HepG2 (cell line): Measurements from ENCODE around the gene CAMTA1. TPM values are rescaled to one million over a fixed set of nuclear protein-coding genes. Genes with fewer than 3 reads are reported as not detected.

ENCODE experiments used
- ATAC-seq: fragments of 200-7000 bp; cut with Tn5 transposase; 3 replicates; pipeline ENCODE4 v1.9.1; 2020; ENCODE audit warnings: mild to moderate bottlenecking, moderate library complexity
- Bru-seq: library from RNA; stranded (reverse); fragments of 400-500 nt; gene quantifications from one replicate; lab custom pipeline; 2021; lab: Mats Ljungman, UMichigan
- BruChase-seq, 2 experiments: library from RNA; stranded (reverse); fragments of 400-500 nt; gene quantifications; one replicate each; lab custom pipeline; 2021; lab: Mats Ljungman, UMichigan
- BruUV-seq: library from RNA; stranded (reverse); fragments of 400-500 nt; replicated peaks from 2 replicates; lab custom pipeline; 2021; lab: Mats Ljungman, UMichigan
- CTCF ChIA-PET: fragments of 300-600 bp; formaldehyde crosslinking; extraction: SDS; loops from one replicate; lab custom pipeline; 2021; ENCODE audit warnings: low total read pairs, inconsistent platforms, low intra/inter-chr PET ratio; lab: Yijun Ruan, JAX
- POLR2A ChIA-PET: fragments of 350-600 bp; sonication (Branson Sonifier 250); formaldehyde crosslinking; loops from one replicate; lab custom pipeline; 2020; ENCODE audit warnings: antibody characterized with exemption, inconsistent platforms; lab: Yijun Ruan, JAX
- DNase-seq: peaks from one replicate; pipeline ENCODE4 v3.0.0-alpha.2; 2015; ENCODE audit warnings: low spot score
- FAIRE-seq: peaks from 3 replicates; lab custom pipeline; 2011; peaks lifted over from hg19 to GRCh38; lab: Jason Lieb, UNC
- H2AFZ ChIP-seq: one replicate; pipeline ENCODE4 v1.6.1; 2011; ENCODE audit warnings: low read length, inconsistent platforms
- H3K27ac ChIP-seq: fragments of 300-600 bp; 3 replicates; pipeline ENCODE4 v1.8.0; 2011; ENCODE audit warnings: mixed run types, mild to moderate bottlenecking, mixed read lengths, low read length, inconsistent platforms; ENCODE audit not compliant: insufficient read depth; ENCODE audit errors: extremely low read length
- H3K27me3 ChIP-seq, 2 experiments: fragments of 200-600 bp in 1 of 2; 2 replicates in 1 of 2; 3 replicates in 1 of 2; pipeline versions ENCODE4 v1.6.0 to v1.8.0; 2011; ENCODE audit warnings: low read length in 2 of 2, mild to moderate bottlenecking in 2 of 2, moderate library complexity in 2 of 2, inconsistent platforms in 1 of 2; ENCODE audit not compliant: insufficient read depth in 2 of 2, control insufficient read depth in 1 of 2
- H3K36me3 ChIP-seq, 2 experiments: fragments of 200-600 bp in 1 of 2; replicated peaks in 1 of 2; 2 replicates in 1 of 2; 3 replicates in 1 of 2; pipeline versions ENCODE4 v1.5.1 to v1.8.0; 2011; ENCODE audit warnings: low read length in 2 of 2, inconsistent platforms in 1 of 2; ENCODE audit not compliant: insufficient read depth in 2 of 2, control insufficient read depth in 1 of 2
- H3K4me1 ChIP-seq: 2 replicates; pipeline ENCODE4 v1.5.1; 2012; ENCODE audit warnings: low read length, inconsistent platforms; ENCODE audit not compliant: insufficient read depth
- H3K4me2 ChIP-seq: 2 replicates; pipeline ENCODE4 v1.6.0; 2011; ENCODE audit warnings: low read depth, low read length, inconsistent platforms
- H3K4me3 ChIP-seq, 3 experiments: fragments of 200-600 bp in 1 of 3; sonication (generic), shearing (Covaris generic) in 1 of 3; replicated peaks in 1 of 3; 2 replicates each; pipeline ENCODE4 v1.5.1; 2011 to 2016; ENCODE audit warnings: low read length in 3 of 3, inconsistent platforms in 2 of 3, low read depth in 2 of 3, mild to moderate bottlenecking in 2 of 3, control low read depth in 1 of 3, mixed read lengths in 1 of 3; ENCODE audit not compliant: insufficient read depth in 1 of 3
- H3K79me2 ChIP-seq: one replicate; pipeline ENCODE4 v1.6.1; 2011; ENCODE audit warnings: low read length, inconsistent platforms; ENCODE audit not compliant: insufficient read depth
- H3K9ac ChIP-seq: 2 replicates; pipeline ENCODE4 v1.6.0; 2011; ENCODE audit warnings: mild to moderate bottlenecking, low read depth, low read length, inconsistent platforms; ENCODE audit not compliant: insufficient read depth
- H3K9me3 ChIP-seq: 2 replicates; pipeline ENCODE4 v1.5.1; 2012; ENCODE audit warnings: mild to moderate bottlenecking, low read length
- H4K20me1 ChIP-seq: 2 replicates; pipeline ENCODE4 v1.6.0; 2011; ENCODE audit warnings: inconsistent platforms, mild to moderate bottlenecking, low read length, moderate library complexity; ENCODE audit not compliant: insufficient read depth
- CREB1 ChIP-seq, 2 experiments: fragments of 450-650 bp in 1 of 2; IDR thresholded peaks; 2 replicates each; pipeline ENCODE4 v1.6.1; 2016 to 2017; ENCODE audit warnings: control low read depth in 1 of 2, mild to moderate bottlenecking in 1 of 2, missing compliant biosample characterization in 1 of 2, missing genetic modification characterization in 1 of 2
- CREM ChIP-seq, 2 experiments: sonication (generic) in 1 of 2; formaldehyde crosslinking in 1 of 2; IDR thresholded peaks; 2 replicates each; pipeline versions ENCODE4 v1.4.0 to v1.6.1; 2016 to 2020; ENCODE audit warnings: antibody characterized with exemption in 1 of 2, mild to moderate bottlenecking in 1 of 2, missing genetic modification reagents in 1 of 2
- FOSL2 ChIP-seq: sonication (generic); formaldehyde crosslinking; IDR thresholded peaks from 2 replicates; pipeline ENCODE4 v1.4.0; 2020; ENCODE audit warnings: missing genetic modification reagents
- MED8 ChIP-seq: sonication (generic); formaldehyde crosslinking; IDR thresholded peaks from 2 replicates; pipeline ENCODE4 v1.8.1; 2023; ENCODE audit warnings: mild to moderate bottlenecking, missing genetic modification reagents; ENCODE audit not compliant: insufficient replicate concordance
- MIER2 ChIP-seq: IDR thresholded peaks from 2 replicates; pipeline ENCODE4 v1.6.1; 2016; ENCODE audit warnings: missing biosample characterization, missing genetic modification reagents
- PBX2 ChIP-seq: IDR thresholded peaks from 2 replicates; pipeline ENCODE4 v1.6.1; 2016; ENCODE audit warnings: control low read depth
- POLR2A ChIP-seq, 2 experiments: IDR thresholded peaks; 2 replicates each; pipeline ENCODE4 v1.6.1; 2011; ENCODE audit warnings: low read depth in 2 of 2, low read length in 2 of 2, mild to moderate bottlenecking in 1 of 2, moderate library complexity in 1 of 2; ENCODE audit not compliant: insufficient read depth in 1 of 2
- SP4 ChIP-seq: sonication (generic); formaldehyde crosslinking; IDR thresholded peaks from 2 replicates; pipeline ENCODE4 v1.8.1; 2023; ENCODE audit warnings: mild to moderate bottlenecking, missing genetic modification reagents
- YY1 ChIP-seq: IDR thresholded peaks from 2 replicates; pipeline ENCODE4 v1.6.1; 2011; ENCODE audit warnings: low read length, low read depth, moderate library complexity, mild to moderate bottlenecking; ENCODE audit not compliant: insufficient read depth, insufficient replicate concordance
- WGBS: methylation state at CpG from one replicate; pipeline ENCODE4 v1.1.6; 2017; ENCODE audit warnings: low lambda C conversion rate; 5-methylcytosine and 5-hydroxymethylcytosine counted together
- in situ Hi-C: cut with HindIII; loops from 2 replicates; pipeline ENCODE4 v1.10.0; 2017; ENCODE audit warnings: low pct_unique_long_range_greater_than_20kb; ENCODE audit not compliant: extremely low pct_ligation_motif_present
- intact Hi-C: fragments of 100-400 bp; cut with micrococcal nuclease; formaldehyde crosslinking; loops from one replicate; pipeline ENCODE4 v1.10.0; 2022; ENCODE audit not compliant: unreplicated experiment
- long read RNA-seq, 2 experiments: library from RNA in 1 of 2; library from polyadenylated mRNA in 1 of 2; stranded (forward) in 1 of 2; unstranded in 1 of 2; transcript quantifications; one replicate each; pipeline ENCODE4 v2.0.0, GENCODE V29; 2019 to 2022
- polyA minus RNA-seq, 3 experiments: library from RNA; depleted of rRNA, polyadenylated mRNA; stranded (reverse); fragments of >200 nt; gene quantifications; 2 replicates each; pipeline ENCODE4 v1.2.3, GENCODE V29; 2011; ENCODE audit warnings: low replicate concordance in 1 of 3
- polyA plus RNA-seq, 8 experiments: library from polyadenylated mRNA; depleted of rRNA in 3 of 8; stranded (reverse) in 7 of 8; unstranded in 1 of 8; fragments of >200 nt; fragmentation: Illumina TruSeq in 4 of 8; extraction: Trizol in 4 of 8; gene quantifications; 2 replicates each; pipeline versions ENCODE4 v1.2.1 to v1.2.3, GENCODE V29; 2011 to 2016; ENCODE audit warnings: low read depth in 4 of 8, missing spikeins in 1 of 8, mixed read lengths in 1 of 8; ENCODE audit not compliant: insufficient read depth in 1 of 8
- total RNA-seq, 5 experiments: library from RNA; depleted of rRNA; stranded (reverse); fragments of >200 nt; fragmentation: Illumina TruSeq; extraction: Trizol; gene quantifications; 2 replicates each; pipeline ENCODE4 v1.2.3, GENCODE V29; 2016; ENCODE audit warnings: low read depth in 1 of 5

CAMTA1 gene
- total RNA-seq (2016; rRNA removed; fragmentation: Illumina TruSeq; extraction: Trizol) (36.4 and 36.7 TPM in 2 replicates), polyA plus RNA-seq (2011; rRNA removed) (22.4 and 25.0 TPM in 2 replicates), polyA minus RNA-seq (2011; rRNA and poly(A)+ RNA removed; ENCODE audit: low replicate concordance) (12.6 and 15.2 TPM in 2 replicates), Bru-seq, nascent RNA (percentile 45 among the genes with signal in this experiment), BruChase-seq, experiment 1, labeled RNA remaining after a 6-hour chase (percentile 48 among the genes with signal in this experiment), BruChase-seq, experiment 2, labeled RNA remaining after a 2-hour chase (percentile 51 among the genes with signal in this experiment)
- total RNA-seq (2016; cell fraction: cytosol; rRNA removed; fragmentation: Illumina TruSeq; extraction: Trizol; ENCODE audit: low read depth), result 54.5 and 63.4 TPM in 2 replicates
- 33.9 and 46.1 TPM in 2 replicates for total RNA-seq (2016; cell fraction: insoluble cytoplasmic fraction; rRNA removed; fragmentation: Illumina TruSeq; extraction: Trizol)
- 56.0 and 62.9 TPM in 2 replicates for total RNA-seq (2016; cell fraction: membrane; rRNA removed; fragmentation: Illumina TruSeq; extraction: Trizol)
- total RNA-seq (2016; cell fraction: nucleus; rRNA removed; fragmentation: Illumina TruSeq; extraction: Trizol), result 25.6 and 26.4 TPM in 2 replicates
- polyA plus RNA-seq (2011; cell fraction: cytosol; rRNA removed), result 17.3 and 28.2 TPM in 2 replicates
- polyA plus RNA-seq (2011; cell fraction: nucleus; rRNA removed), result 11.2 and 18.4 TPM in 2 replicates
- 65.7 and 66.4 TPM in 2 replicates for polyA plus RNA-seq (2012)
- polyA plus RNA-seq (2016; cell fraction: cytosol; fragmentation: Illumina TruSeq; extraction: Trizol; ENCODE audit: low read depth), result 156 and 189 TPM in 2 replicates
- polyA plus RNA-seq (2016; cell fraction: insoluble cytoplasmic fraction; fragmentation: Illumina TruSeq; extraction: Trizol; ENCODE audit: low read depth), result 69.7 and 85.6 TPM in 2 replicates
- polyA plus RNA-seq (2016; cell fraction: membrane; fragmentation: Illumina TruSeq; extraction: Trizol; ENCODE audit: low read depth), result 126 and 154 TPM in 2 replicates
- 49.0 and 50.2 TPM in 2 replicates for polyA plus RNA-seq (2016; cell fraction: nucleus; fragmentation: Illumina TruSeq; extraction: Trizol; ENCODE audit: insufficient read depth, low read depth)
- polyA minus RNA-seq (2011; cell fraction: cytosol; rRNA and poly(A)+ RNA removed), result 9.3 and 13.8 TPM in 2 replicates
- polyA minus RNA-seq (2011; cell fraction: nucleus; rRNA and poly(A)+ RNA removed), result 30.2 and 31.8 TPM in 2 replicates
- long read RNA-seq, experiment 1, transcript CAMTA1-209 (4 exons, 863 nt), result minor isoform, 6 of 101 reads
- long read RNA-seq, experiment 1, transcript CAMTA1-208 (4 exons, 567 nt), result major isoform, 63 of 101 reads
- long read RNA-seq, experiment 1, transcript CAMTA1-213 (3 exons, 538 nt), result minor isoform, 19 of 101 reads
- long read RNA-seq, experiment 1, partial matches to known transcripts, result 1 of 101 reads
- long read RNA-seq, experiment 1, other reads (novel, unspliced or antisense), result 6 of 101 reads
- long read RNA-seq, experiment 2, transcript CAMTA1-202 (5 exons, 431 nt), result minor isoform, 9 of 56 reads
- long read RNA-seq, experiment 2, transcript CAMTA1-208 (4 exons, 567 nt), result major isoform, 29 of 56 reads
- long read RNA-seq, experiment 2, partial matches to known transcripts, result 6 of 56 reads
- long read RNA-seq, experiment 2, other reads (novel, unspliced or antisense), result 5 of 56 reads

DNA sequence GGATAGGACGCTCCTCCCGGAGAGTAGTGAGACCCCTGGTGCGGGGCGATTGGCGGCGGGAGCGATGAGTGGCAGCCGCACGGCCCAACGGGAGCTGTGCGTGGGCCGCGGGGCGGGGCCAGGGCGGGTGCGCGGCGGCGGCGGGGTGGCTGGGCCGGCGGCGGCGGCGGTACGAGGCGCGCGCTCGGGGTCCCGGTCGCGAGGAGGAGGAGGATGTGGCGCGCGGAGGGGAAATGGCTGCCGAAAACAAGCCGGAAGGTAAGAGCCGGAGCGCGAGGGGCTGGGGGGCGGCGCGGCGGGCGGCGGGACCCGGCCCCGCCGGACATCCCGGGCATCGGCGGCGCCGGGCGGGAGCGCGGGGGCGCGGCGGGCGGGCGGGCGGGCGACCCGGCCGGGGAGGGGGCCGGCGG is at the start of gene CAMTA1:
Gene CAMTA1 (plus strand): TSS at position 137 of the 410 bp plus-strand sequence. CDS start 77 bp downstream, at position 214.
- H3K4me1 ChIP-seq, result peaks cover 51% of the 10 kb centered on the region
- H3K79me2 ChIP-seq, result peaks cover 44% of the 10 kb centered on the region
- no peaks in the 10 kb centered on the region for H3K9me3 ChIP-seq
- H4K20me1 ChIP-seq, result peaks cover 25% of the 10 kb centered on the region
- peak within 1 kb of the TSS; percentile 98 for H3K27ac ChIP-seq
- H3K4me2 ChIP-seq, result peak within 1 kb of the TSS; percentile 94
- WGBS, result 3% methylated on average over 6 of the region's 69 CpGs
- intact Hi-C loops (loop anchor here (10.0 kb wide), 1 partner anchor 61 kb away; no protein-coding TSS in a partner anchor), in situ Hi-C loops (no loop called here)
- BruUV-seq, result no TSS peak
- no peak for FAIRE-seq
- POLR2A ChIA-PET, result interaction anchor here (0.7 to 2.2 kb wide), 19 partner anchors 10 to 337 kb away, joined by 3 to 21 read pairs (median 4); partner anchors contain the start of genes DNAJC11 and KLHL21
- no peak for DNase-seq
- CTCF ChIA-PET, result interaction anchor here (0.7 to 0.9 kb wide), 2 partner anchors 66 to 84 kb away, joined by 3 read pairs; partner anchors contain the start of gene DNAJC11
- H3K4me3 ChIP-seq, result peak within 1 kb of the TSS; percentile 83 to 97 (median 86)
- peak; percentile 92 for ATAC-seq
- TF ChIP-seq MIER2 (CRISPR knock-in tag) (no peak), MED8 (CRISPR knock-in tag) (no peak), FOSL2 (CRISPR knock-in tag) (0 out of 2 replicates have a peak, but pooled peaks have one; percentile 1), PBX2 (CRISPR knock-in tag) (peak; percentile 91), POLR2A (IDR thresholded peaks at IDR 0.05; ENCODE audit: insufficient read depth in 1 of 2, low read depth in 2 of 2, low read length in 2 of 2) (peak in 1 of 2 experiments; percentile 43; a peak in 1 of 4 replicates), CREB1 (IDR thresholded peaks at IDR 0.05) (0 out of 2 replicates have a peak, but pooled peaks have one; percentile 10), CREB1 (CRISPR knock-in tag; IDR thresholded peaks at IDR 0.05) (no peak), CREM (IDR thresholded peaks at IDR 0.05) (0 out of 2 replicates have a peak, but pooled peaks have one; percentile 9), CREM (CRISPR knock-in tag; IDR thresholded peaks at IDR 0.05) (no peak), SP4 (CRISPR knock-in tag) (peak; percentile 13; the same call in 1 of the 2 replicates), YY1 (peak; percentile 62)
- no peak within 1 kb of the TSS for H2AFZ ChIP-seq
- H3K27me3 ChIP-seq, result no peaks in the 10 kb centered on the region
- peak within 1 kb of the TSS; percentile 91 for H3K9ac ChIP-seq
- no peaks in the 10 kb centered on the region; a peak in 1 of 5 replicates for H3K36me3 ChIP-seq
